CD14-positive monocyte (primary cell): Measurements from ENCODE around the gene TMEM119. TPM values are rescaled to one million over a fixed set of nuclear protein-coding genes. Genes with fewer than 3 reads are reported as not detected.

Experiments
- DNase-seq, 3 donors: peaks; one replicate each; pipeline ENCODE4 v3.0.0-alpha.2; 2011 to 2022
- H2AFZ ChIP-seq: 2 replicates; pipeline ENCODE4 v1.6.0; 2012; ENCODE audit warnings: mild to moderate bottlenecking, low read depth, low read length, inconsistent platforms; ENCODE audit not compliant: insufficient read depth, poor library complexity, severe bottlenecking
- H3K27ac ChIP-seq, 2 donors: 1 replicate in 1 of 2; 2 replicates in 1 of 2; pipeline ENCODE4 v1.5.1; 2012 to 2013; ENCODE audit warnings: low read length in 2 of 2, control low read depth in 1 of 2, inconsistent platforms in 1 of 2, low read depth in 1 of 2, mild to moderate bottlenecking in 1 of 2
- H3K27me3 ChIP-seq, 2 donors: one replicate each; pipeline versions ENCODE4 v1.6.0 to v1.6.1; 2011 to 2013; ENCODE audit warnings: low read length in 2 of 2; ENCODE audit not compliant: control insufficient read depth in 2 of 2, insufficient read depth in 2 of 2
- H3K36me3 ChIP-seq, 2 donors: replicated peaks in 1 of 2; 1 replicate in 1 of 2; 2 replicates in 1 of 2; pipeline versions ENCODE4 v1.5.1 to v1.6.1; 2012 to 2013; ENCODE audit warnings: low read length in 2 of 2, control low read depth in 1 of 2, inconsistent platforms in 1 of 2, mild to moderate bottlenecking in 1 of 2; ENCODE audit not compliant: insufficient read depth in 2 of 2, control insufficient read depth in 1 of 2
- H3K4me1 ChIP-seq, 2 donors: 1 replicate in 1 of 2; 2 replicates in 1 of 2; pipeline versions ENCODE4 v1.5.1 to v1.6.1; 2012 to 2013; ENCODE audit warnings: low read length in 2 of 2, control low read depth in 1 of 2, inconsistent platforms in 1 of 2, mild to moderate bottlenecking in 1 of 2, moderate library complexity in 1 of 2; ENCODE audit not compliant: insufficient read depth in 2 of 2, control insufficient read depth in 1 of 2
- H3K4me2 ChIP-seq: replicated peaks from 2 replicates; pipeline ENCODE3; 2012; ENCODE audit warnings: low read length, moderate library complexity, mild to moderate bottlenecking; ENCODE audit not compliant: poor library complexity, severe bottlenecking; ENCODE audit errors: extremely low read depth
- H3K4me3 ChIP-seq, 3 experiments: fragments of 200-600 bp in 1 of 3; sonication (generic) in 1 of 3; replicated peaks in 1 of 3; 1 replicate in 2 of 3; 2 replicates in 1 of 3; pipeline ENCODE4 v1.5.1; 2011 to 2013; ENCODE audit warnings: low read length in 3 of 3, mild to moderate bottlenecking in 3 of 3, control low read depth in 2 of 3, low read depth in 2 of 3, inconsistent platforms in 1 of 3, moderate library complexity in 1 of 3
- H3K79me2 ChIP-seq: 2 replicates; pipeline ENCODE4 v1.6.0; 2012; ENCODE audit warnings: mild to moderate bottlenecking, control low read depth, inconsistent platforms, low read length, moderate library complexity; ENCODE audit not compliant: insufficient read depth
- H3K9ac ChIP-seq: 2 replicates; pipeline ENCODE4 v1.6.0; 2017; ENCODE audit warnings: low read length, mild to moderate bottlenecking; ENCODE audit not compliant: insufficient read depth, poor library complexity, severe bottlenecking
- H3K9me3 ChIP-seq, 2 donors: replicated peaks in 1 of 2; 1 replicate in 1 of 2; 2 replicates in 1 of 2; pipeline versions ENCODE4 v1.5.1 to v1.6.1; 2012 to 2013; ENCODE audit warnings: low read length in 2 of 2, control low read depth in 1 of 2; ENCODE audit not compliant: control insufficient read depth in 1 of 2, insufficient read depth in 1 of 2
- H4K20me1 ChIP-seq: 2 replicates; pipeline ENCODE4 v1.6.0; 2012; ENCODE audit warnings: mild to moderate bottlenecking, low read length, control low read depth, moderate library complexity; ENCODE audit not compliant: insufficient read depth
- H3K27ac Mint-ChIP-seq, 7 donors: one replicate each; pipeline ENCODE4 v1.8.0; 2020; ENCODE audit warnings: mild to moderate bottlenecking in 7 of 7, mixed read lengths in 7 of 7, moderate library complexity in 6 of 7, inconsistent platforms in 2 of 7
- H3K27me3 Mint-ChIP-seq, 3 donors: one replicate each; pipeline ENCODE4 v1.8.0; 2021 to 2022; ENCODE audit warnings: low read depth in 3 of 3, mild to moderate bottlenecking in 3 of 3, mixed read lengths in 3 of 3, moderate library complexity in 3 of 3, inconsistent platforms in 1 of 3
- H3K36me3 Mint-ChIP-seq, 2 donors: one replicate each; pipeline ENCODE4 v1.8.0; 2020; ENCODE audit warnings: mixed read lengths in 2 of 2, inconsistent platforms in 1 of 2, mild to moderate bottlenecking in 1 of 2
- H3K4me1 Mint-ChIP-seq: one replicate; pipeline ENCODE4 v1.8.0; 2020; ENCODE audit warnings: mild to moderate bottlenecking, mixed read lengths
- H3K4me3 Mint-ChIP-seq, 2 donors: one replicate each; pipeline ENCODE4 v1.8.0; 2020; ENCODE audit warnings: mild to moderate bottlenecking in 2 of 2, mixed read lengths in 2 of 2, moderate library complexity in 1 of 2
- H3K9me3 Mint-ChIP-seq, 7 donors: one replicate each; pipeline ENCODE4 v1.8.0; 2020 to 2022; ENCODE audit warnings: mixed read lengths in 7 of 7, mild to moderate bottlenecking in 6 of 7, moderate library complexity in 6 of 7, inconsistent platforms in 2 of 7
- CTCF ChIP-seq: fragments of 200-600 bp; IDR thresholded peaks from one replicate; pipeline ENCODE4 v1.8.0; 2022; ENCODE audit warnings: antibody characterized with exemption, mild to moderate bottlenecking
- WGBS: methylation state at CpG from one replicate; pipeline ENCODE4 v1.1.5; 2013; ENCODE audit warnings: missing lambda C conversion rate; ENCODE audit not compliant: insufficient coverage; 5-methylcytosine and 5-hydroxymethylcytosine counted together
- intact Hi-C, 2 donors: fragments of 100-400 bp; cut with micrococcal nuclease; formaldehyde crosslinking; loops; one replicate each; pipeline versions ENCODE4 v1.15.0 to v1.15.1; 2023
- polyA plus RNA-seq, 3 donors: library from polyadenylated mRNA; depleted of rRNA in 1 of 3; unstranded in 2 of 3; stranded (reverse) in 1 of 3; fragments of 300-500 nt in 2 of 3; fragments of >200 nt in 1 of 3; fragmentation: Illumina TruSeq in 2 of 3; gene quantifications; 1 replicate in 2 of 3; 2 replicates in 1 of 3; pipeline ENCODE4 v1.2.3, GENCODE V29; 2012 to 2021

The TMEM119 gene
- polyA plus RNA-seq, 3 donors: 0.18 to 0.85 (median 0.56) TPM

DNA sequence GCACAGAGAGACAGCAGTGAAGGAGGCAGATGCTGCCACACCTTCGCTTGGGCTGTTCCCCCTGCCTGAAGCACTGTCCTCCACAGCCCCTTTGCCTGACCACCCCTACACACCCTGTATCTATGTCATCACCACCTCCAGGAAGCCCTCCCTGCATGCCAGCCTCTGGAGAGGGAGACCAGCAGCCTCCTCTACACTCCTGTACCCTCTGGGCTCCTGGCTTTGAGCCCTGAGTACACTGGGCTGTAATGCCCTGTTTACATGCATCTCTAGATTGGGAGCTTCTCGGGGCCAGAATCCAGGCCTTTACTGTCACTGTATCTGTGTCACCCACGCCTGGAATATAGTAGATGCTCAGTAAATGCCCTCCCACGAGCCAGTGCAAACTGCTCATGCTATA is 5.9 kb upstream of the TMEM119 start:
- Mint-ChIP-seq H3K27ac (peak overlapping the region in 1 of 7 donors; percentile 61), H3K36me3 (no peaks in the 10 kb centered on the region), H3K27me3 (peaks cover 4 to 7% (median 6%) of the 10 kb centered on the region in 3 donors), H3K9me3 (peaks cover 0 to 3% (median 0%) of the 10 kb centered on the region in 7 donors), H3K4me1 (no peaks in the 10 kb centered on the region), H3K4me3 (no peak overlapping the region)
- H3K79me2 ChIP-seq: no peaks in the 10 kb centered on the region
- no peak overlapping the region for H2AFZ ChIP-seq
- H3K4me2 ChIP-seq: no peak overlapping the region
- H3K9ac ChIP-seq: no peak overlapping the region
- WGBS: 100% methylated on average over 1 of the region's 4 CpGs
- no peak overlapping the region for H3K4me3 ChIP-seq
- intact Hi-C loops: no loop called here
- no peaks in the 10 kb centered on the region for H3K36me3 ChIP-seq
- no peak for TF ChIP-seq CTCF
- H3K27ac ChIP-seq: no peak overlapping the region
- H4K20me1 ChIP-seq: no peaks in the 10 kb centered on the region
- no peaks in the 10 kb centered on the region for H3K4me1 ChIP-seq
- H3K9me3 ChIP-seq: no peaks in the 10 kb centered on the region
- DNase-seq: no peak
- H3K27me3 ChIP-seq: no peaks in the 10 kb centered on the region

GRCh38 chr12:108602976-108603704 is 5.3 kb upstream of the TMEM119 start:
- H3K36me3 ChIP-seq: no peaks in the 10 kb centered on the region
- intact Hi-C loops: no loop called here
- H3K4me3 Mint-ChIP-seq: no peak overlapping the region
- DNase-seq: no peak
- no peaks in the 10 kb centered on the region for H4K20me1 ChIP-seq
- no peaks in the 10 kb centered on the region for H3K9me3 ChIP-seq
- H3K4me2 ChIP-seq: no peak overlapping the region
- peaks cover 0 to 3% (median 0%) of the 10 kb centered on the region in 7 donors for H3K9me3 Mint-ChIP-seq
- no peaks in the 10 kb centered on the region for H3K4me1 ChIP-seq
- no peak overlapping the region for H3K9ac ChIP-seq
- no peaks in the 10 kb centered on the region for H3K36me3 Mint-ChIP-seq
- no peaks in the 10 kb centered on the region for H3K27me3 ChIP-seq
- peaks cover 2 to 7% (median 6%) of the 10 kb centered on the region in 3 donors for H3K27me3 Mint-ChIP-seq
- H3K27ac Mint-ChIP-seq: peak overlapping the region in 1 of 7 donors; percentile 61
- no peak overlapping the region for H2AFZ ChIP-seq
- no peak overlapping the region for H3K4me3 ChIP-seq
- TF ChIP-seq CTCF: no peak
- no peaks in the 10 kb centered on the region for H3K79me2 ChIP-seq
- H3K4me1 Mint-ChIP-seq: no peaks in the 10 kb centered on the region
- H3K27ac ChIP-seq: no peak overlapping the region
- WGBS: 98% methylated on average over 5 of the region's 15 CpGs
